NT2/D1 (cell line): ENCODE data around the gene AGPAT3.

Source experiments
- SUZ12 ChIP-seq: IDR thresholded peaks from 2 replicates; pipeline ENCODE4 v1.6.1; 2011; ENCODE audit not compliant: insufficient read length, insufficient read depth; ENCODE audit errors: extremely low read depth
- YY1 ChIP-seq: IDR thresholded peaks from 2 replicates; pipeline ENCODE4 v1.6.1; 2011; ENCODE audit not compliant: insufficient read length, insufficient read depth
- ZNF274 ChIP-seq: IDR thresholded peaks from 2 replicates; pipeline ENCODE4 v1.6.1; 2011; ENCODE audit warnings: mild to moderate bottlenecking, low read depth, low read length

GRCh38 chr21:43877936-43878575 is 13.0 kb downstream of the AGPAT3 start:
- TF ChIP-seq YY1 (no peak), ZNF274 (no peak), SUZ12 (no peak)
